Caco-2 (cell line): ENCODE data around the gene FHIT. TPM values are rescaled to one million over a fixed set of nuclear protein-coding genes. Genes with fewer than 3 reads are reported as not detected.

Source experiments
- BruUV-seq: library from RNA; stranded (reverse); fragments of 400-500 nt; replicated peaks from 2 replicates; lab custom pipeline; 2021; lab: Mats Ljungman, UMichigan
- CTCF ChIA-PET: fragments of 300-600 bp; sonication (Branson Sonifier 250); formaldehyde crosslinking; loops from one replicate; lab custom pipeline; 2022; ENCODE audit warnings: antibody characterized with exemption; lab: Charles Lee
- POLR2A ChIA-PET: fragments of 300-600 bp; sonication (Branson Sonifier 250); formaldehyde crosslinking; loops from one replicate; lab custom pipeline; 2022; ENCODE audit warnings: antibody characterized with exemption; lab: Charles Lee
- DNase-seq, 2 experiments: peaks; one replicate each; pipeline versions ENCODE4 v3.0.0 to v3.0.0-alpha.2; 2020 to 2022
- H3K27me3 ChIP-seq: replicated peaks from 2 replicates; pipeline ENCODE4 v1.6.0; 2011; ENCODE audit warnings: low read length; ENCODE audit not compliant: control insufficient read depth, insufficient read depth
- H3K36me3 ChIP-seq: 2 replicates; pipeline ENCODE4 v1.5.1; 2011; ENCODE audit warnings: low read length; ENCODE audit not compliant: control insufficient read depth, insufficient read depth
- H3K4me1 ChIP-seq: fragments of 250-450 bp; sonication (Bioruptor Pico); 2 replicates; pipeline ENCODE4 v1.5.1; 2020; ENCODE audit warnings: mild to moderate bottlenecking
- H3K4me3 ChIP-seq: 2 replicates; pipeline ENCODE4 v1.5.1; 2011; ENCODE audit warnings: low read depth, mild to moderate bottlenecking, control low read depth, low read length
- H3K9me3 ChIP-seq: fragments of 250-450 bp; sonication (Bioruptor Pico); 2 replicates; pipeline ENCODE4 v1.5.1; 2020; ENCODE audit warnings: mild to moderate bottlenecking, moderate library complexity
- H3K27ac Mint-ChIP-seq: one replicate; pipeline ENCODE4 v1.8.0; 2022; ENCODE audit warnings: mixed read lengths; ENCODE audit not compliant: unreplicated experiment
- H3K27me3 Mint-ChIP-seq: one replicate; pipeline ENCODE4 v1.8.0; 2022; ENCODE audit warnings: mixed read lengths; ENCODE audit not compliant: insufficient read depth, unreplicated experiment
- H3K36me3 Mint-ChIP-seq: one replicate; pipeline ENCODE4 v1.8.0; 2022; ENCODE audit warnings: mild to moderate bottlenecking, mixed read lengths; ENCODE audit not compliant: insufficient read depth, unreplicated experiment
- H3K4me1 Mint-ChIP-seq: one replicate; pipeline ENCODE4 v1.8.0; 2022; ENCODE audit warnings: low read depth, mixed read lengths; ENCODE audit not compliant: unreplicated experiment
- H3K4me3 Mint-ChIP-seq: one replicate; pipeline ENCODE4 v1.8.0; 2022; ENCODE audit warnings: mild to moderate bottlenecking, moderate library complexity, mixed read lengths; ENCODE audit not compliant: unreplicated experiment
- H3K9me3 Mint-ChIP-seq: one replicate; pipeline ENCODE4 v1.8.0; 2022; ENCODE audit warnings: mixed read lengths; ENCODE audit not compliant: unreplicated experiment
- intact Hi-C: fragments of 100-400 bp; cut with micrococcal nuclease; formaldehyde crosslinking; loops from one replicate; pipeline ENCODE4 v1.10.0; 2022; ENCODE audit not compliant: unreplicated experiment
- total RNA-seq: library from RNA; stranded (reverse); gene quantifications from 2 replicates; pipeline ENCODE4 v1.2.3, GENCODE V29; 2022
- TF ChIP-seq, protein P1 (sequence below), 2 experiments: fragments of 200-600 bp in 1 of 2; IDR thresholded peaks; 1 replicate in 1 of 2; 2 replicates in 1 of 2; pipeline versions ENCODE4 v1.5.1 to v1.8.0; 2011 to 2022; ENCODE audit warnings: antibody characterized with exemption in 1 of 2, control low read depth in 1 of 2, inconsistent platforms in 1 of 2, low read depth in 1 of 2, low read length in 1 of 2, mild to moderate bottlenecking in 1 of 2, moderate library complexity in 1 of 2; ENCODE audit not compliant: insufficient read depth in 1 of 2, severe bottlenecking in 1 of 2, unreplicated experiment in 1 of 2

FHIT gene
- total RNA-seq, 1 experiment from 2014 or later = 8.3 TPM

DNA sequence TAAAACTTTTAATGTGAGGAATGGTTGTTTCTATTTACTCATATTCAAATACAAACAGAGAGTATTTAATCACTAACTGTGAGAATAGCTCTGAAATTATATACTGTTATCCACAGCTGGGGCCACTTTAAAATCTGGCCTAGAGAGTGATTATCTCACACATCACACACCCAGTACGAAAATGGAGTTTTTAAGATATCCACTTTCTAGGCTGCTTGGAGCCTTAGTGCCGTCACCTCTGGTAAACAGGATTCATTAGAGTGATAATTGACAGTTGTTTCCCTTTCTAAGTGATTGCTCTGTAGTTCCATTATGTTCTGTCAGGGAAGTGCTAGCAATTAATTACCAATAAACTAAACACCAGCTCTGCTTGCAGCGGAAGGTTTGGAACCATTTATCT lies 942.4 kb downstream of the FHIT start:
- Histone ChIP-seq H3K36me3 (no peaks in the 10 kb centered on the region), H3K27me3 (no peaks in the 10 kb centered on the region), H3K4me3 (no peak overlapping the region), H3K9me3 (no peaks in the 10 kb centered on the region), H3K4me1 (peaks cover 26% of the 10 kb centered on the region)
- Mint-ChIP-seq H3K27ac (no peak overlapping the region), H3K4me1 (peaks cover 26% of the 10 kb centered on the region), H3K36me3 (no peaks in the 10 kb centered on the region), H3K4me3 (no peak overlapping the region), H3K9me3 (no peaks in the 10 kb centered on the region), H3K27me3 (no peaks in the 10 kb centered on the region)
- intact Hi-C loops = no loop called here
- ChIA-PET POLR2A (no interaction called here), CTCF (no interaction called here)
- no peak for DNase-seq
- no TSS peak for BruUV-seq
- TF ChIP-seq, protein P1, sequence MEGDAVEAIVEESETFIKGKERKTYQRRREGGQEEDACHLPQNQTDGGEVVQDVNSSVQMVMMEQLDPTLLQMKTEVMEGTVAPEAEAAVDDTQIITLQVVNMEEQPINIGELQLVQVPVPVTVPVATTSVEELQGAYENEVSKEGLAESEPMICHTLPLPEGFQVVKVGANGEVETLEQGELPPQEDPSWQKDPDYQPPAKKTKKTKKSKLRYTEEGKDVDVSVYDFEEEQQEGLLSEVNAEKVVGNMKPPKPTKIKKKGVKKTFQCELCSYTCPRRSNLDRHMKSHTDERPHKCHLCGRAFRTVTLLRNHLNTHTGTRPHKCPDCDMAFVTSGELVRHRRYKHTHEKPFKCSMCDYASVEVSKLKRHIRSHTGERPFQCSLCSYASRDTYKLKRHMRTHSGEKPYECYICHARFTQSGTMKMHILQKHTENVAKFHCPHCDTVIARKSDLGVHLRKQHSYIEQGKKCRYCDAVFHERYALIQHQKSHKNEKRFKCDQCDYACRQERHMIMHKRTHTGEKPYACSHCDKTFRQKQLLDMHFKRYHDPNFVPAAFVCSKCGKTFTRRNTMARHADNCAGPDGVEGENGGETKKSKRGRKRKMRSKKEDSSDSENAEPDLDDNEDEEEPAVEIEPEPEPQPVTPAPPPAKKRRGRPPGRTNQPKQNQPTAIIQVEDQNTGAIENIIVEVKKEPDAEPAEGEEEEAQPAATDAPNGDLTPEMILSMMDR (IDR thresholded peaks at IDR 0.05; ENCODE audit: insufficient read depth in 1 of 2, low read depth in 1 of 2, low read length in 1 of 2, severe bottlenecking in 1 of 2, unreplicated experiment in 1 of 2) = no peak

DNA sequence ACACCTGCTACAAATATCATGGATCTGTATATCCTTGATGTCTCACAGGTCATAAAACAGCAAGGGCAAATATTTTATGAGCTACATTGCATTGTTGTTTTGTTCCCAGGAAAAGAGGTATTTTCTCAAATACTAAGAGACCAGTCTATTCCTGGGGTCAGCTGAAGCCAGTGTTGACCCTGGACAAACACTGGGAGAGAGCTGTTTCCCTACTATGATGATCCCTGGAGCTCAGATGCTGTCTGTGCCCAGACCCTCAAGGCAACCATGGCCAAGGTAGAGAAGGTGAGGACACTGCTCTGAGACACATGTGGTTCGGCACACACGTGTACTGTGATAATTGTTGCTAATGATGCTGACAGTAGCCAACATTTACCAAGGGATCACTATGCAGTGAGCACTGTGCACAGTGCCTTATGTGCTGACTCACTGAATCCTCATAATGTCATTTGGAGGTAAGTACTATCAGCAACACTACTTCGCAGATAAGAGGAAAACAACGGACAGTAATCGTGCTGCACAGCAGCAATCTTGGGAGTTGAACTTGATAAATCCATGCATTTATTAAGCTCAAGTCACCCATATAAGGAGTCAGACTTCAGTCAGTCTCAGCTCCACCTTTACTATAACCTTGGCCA lies 943.6 kb downstream of the FHIT start:
- no peak for DNase-seq
- H3K4me1 Mint-ChIP-seq = peaks cover 26% of the 10 kb centered on the region
- intact Hi-C loops = loop anchor here (2.0 kb wide), 1 partner anchor 39 kb away; no protein-coding TSS in a partner anchor
- H3K9me3 ChIP-seq = no peaks in the 10 kb centered on the region
- no peak overlapping the region for H3K4me3 Mint-ChIP-seq
- POLR2A ChIA-PET = no interaction called here
- no peak overlapping the region for H3K27ac Mint-ChIP-seq
- H3K36me3 ChIP-seq = no peaks in the 10 kb centered on the region
- H3K9me3 Mint-ChIP-seq = no peaks in the 10 kb centered on the region
- peaks cover 16% of the 10 kb centered on the region; the same call in 1 of the 2 replicates for H3K4me1 ChIP-seq
- TF ChIP-seq, protein P1 (IDR thresholded peaks at IDR 0.05; ENCODE audit: insufficient read depth in 1 of 2, low read depth in 1 of 2, low read length in 1 of 2, severe bottlenecking in 1 of 2, unreplicated experiment in 1 of 2) = no peak
- H3K27me3 Mint-ChIP-seq = no peaks in the 10 kb centered on the region
- no peak overlapping the region for H3K4me3 ChIP-seq
- no peaks in the 10 kb centered on the region for H3K36me3 Mint-ChIP-seq
- CTCF ChIA-PET = no interaction called here
- no TSS peak for BruUV-seq
- H3K27me3 ChIP-seq = no peaks in the 10 kb centered on the region

DNA sequence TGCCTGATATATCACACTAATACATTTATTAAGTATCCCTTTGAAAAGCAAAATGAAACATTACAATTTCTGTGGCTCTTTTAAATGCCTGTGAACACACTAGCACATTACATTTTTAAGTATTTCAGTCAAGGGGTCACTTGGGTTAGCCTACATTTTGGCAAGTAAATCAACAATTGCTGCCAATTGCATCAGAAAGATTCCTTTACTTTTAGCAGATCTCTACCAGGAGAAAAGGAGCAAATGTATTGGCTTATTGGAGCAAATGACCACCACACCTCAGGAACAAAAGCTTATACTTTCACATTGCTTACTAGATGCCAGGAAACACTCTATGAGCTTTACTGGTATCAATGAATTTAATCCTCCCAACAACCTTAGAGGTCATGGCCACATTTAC lies 947.1 kb downstream of the FHIT start:
- DNase-seq = no peak
- no peaks in the 10 kb centered on the region for H3K27me3 Mint-ChIP-seq
- CTCF ChIA-PET = no interaction called here
- Histone ChIP-seq H3K9me3 (no peaks in the 10 kb centered on the region), H3K4me1 (peaks cover 7% of the 10 kb centered on the region; the same call in 1 of the 2 replicates), H3K36me3 (no peaks in the 10 kb centered on the region), H3K27me3 (no peaks in the 10 kb centered on the region), H3K4me3 (no peak overlapping the region)
- H3K36me3 Mint-ChIP-seq = no peaks in the 10 kb centered on the region
- BruUV-seq = no TSS peak
- POLR2A ChIA-PET = no interaction called here
- TF ChIP-seq, protein P1 (IDR thresholded peaks at IDR 0.05; ENCODE audit: insufficient read depth in 1 of 2, low read depth in 1 of 2, low read length in 1 of 2, severe bottlenecking in 1 of 2, unreplicated experiment in 1 of 2) = no peak
- no peaks in the 10 kb centered on the region for H3K9me3 Mint-ChIP-seq
- H3K27ac Mint-ChIP-seq = no peak overlapping the region
- intact Hi-C loops = no loop called here
- H3K4me3 Mint-ChIP-seq = no peak overlapping the region
- H3K4me1 Mint-ChIP-seq = peaks cover 13% of the 10 kb centered on the region
